HG03045 (cell line): ENCODE results near the gene DRICH1.
"Not testable (repeated sequence)": the region's sequence is repeated elsewhere in the genome, so short reads cannot be mapped to it uniquely, and the experiment has no call there.

Experiments used
- ATAC-seq: cut with Tn5 transposase; IDR thresholded peaks from one replicate; pipeline ENCODE4 v1.9.1; 2021; ENCODE audit warnings: mild to moderate bottlenecking, moderate library complexity; ENCODE audit not compliant: unreplicated experiment

DRICH1 gene

GRCh38 chr22:23651676-23652075 is 19.6 kb upstream of the DRICH1 start:
- ATAC-seq = no peak

GRCh38 chr22:23649071-23649501 is 17.0 kb upstream of the DRICH1 start:
- ATAC-seq = no peak

- not testable (repeated sequence) for ATAC-seq
These were observed 14.4 kb upstream of the DRICH1 start for GRCh38 chr22:23646526-23646925.

- not testable (repeated sequence) for ATAC-seq
These were observed 8.1 kb upstream of the DRICH1 start for GRCh38 chr22:23640206-23640605.

GRCh38 chr22:23639661-23640060 is 7.5 kb upstream of the DRICH1 start:
- no peak for ATAC-seq

GRCh38 chr22:23638611-23639010 is 6.5 kb upstream of the DRICH1 start:
- no peak for ATAC-seq

GRCh38 chr22:23635291-23635690 is 3.2 kb upstream of the DRICH1 start:
- ATAC-seq = not testable (repeated sequence)

GRCh38 chr22:23628056-23628743 is 3.9 kb downstream of the DRICH1 start:
- ATAC-seq = not testable (repeated sequence)

- not testable (repeated sequence) for ATAC-seq
These were observed 4.6 kb downstream of the DRICH1 start for GRCh38 chr22:23627401-23628055.

GRCh38 chr22:23626286-23626975 is 5.7 kb downstream of the DRICH1 start:
- ATAC-seq = no peak

- no peak for ATAC-seq
These were observed 9.5 kb downstream of the DRICH1 start for GRCh38 chr22:23622634-23623033.

GRCh38 chr22:23621916-23622315 is 10.2 kb downstream of the DRICH1 start:
- ATAC-seq = not testable (repeated sequence)

GRCh38 chr22:23621082-23621780 is 10.9 kb downstream of the DRICH1 start:
- no peak for ATAC-seq

GRCh38 chr22:23613193-23613972 is 18.7 kb downstream of the DRICH1 start:
- no peak for ATAC-seq

GRCh38 chr22:23609983-23610781 is 21.9 kb downstream of the DRICH1 start:
- ATAC-seq = no peak

- no peak for ATAC-seq
These were observed 23.5 kb downstream of the DRICH1 start for GRCh38 chr22:23608583-23608982.

- no peak for ATAC-seq
These were observed 25.7 kb downstream of the DRICH1 start for GRCh38 chr22:23606204-23607131.

GRCh38 chr22:23604939-23605712 is 27.0 kb downstream of the DRICH1 start:
- no peak for ATAC-seq
